HL-60 (cell line): ENCODE results near the gene PDE2A.

Experiments
- DNase-seq, 2 experiments: peaks; one replicate each; pipeline ENCODE4 v3.0.0-alpha.2; 2010 to 2020; ENCODE audit warnings: low read depth in 1 of 2, low spot score in 1 of 2
- H3K27ac ChIP-seq: fragments of 250-450 bp; sonication (Bioruptor Pico); replicated peaks from 2 replicates; pipeline ENCODE4 v1.5.1; 2020; ENCODE audit warnings: mild to moderate bottlenecking, moderate library complexity
- H3K27me3 ChIP-seq: fragments of 250-450 bp; sonication (Bioruptor Pico); 2 replicates; pipeline ENCODE4 v1.5.1; 2021; ENCODE audit warnings: mild to moderate bottlenecking, moderate library complexity; ENCODE audit not compliant: insufficient read depth, poor library complexity, severe bottlenecking
- H3K4me3 ChIP-seq: replicated peaks from 2 replicates; pipeline ENCODE4 v1.5.1; 2011; ENCODE audit warnings: mild to moderate bottlenecking, control low read depth, low read length; ENCODE audit not compliant: insufficient read depth
- CTCF ChIP-seq: IDR thresholded peaks from one replicate; pipeline ENCODE4 v1.5.1; 2011; ENCODE audit warnings: low read length, control low read depth, inconsistent platforms; ENCODE audit not compliant: insufficient read depth
- GABPA ChIP-seq: IDR thresholded peaks from 2 replicates; pipeline ENCODE4 v1.6.1; 2012; ENCODE audit warnings: low read depth
- POLR2AphosphoS5 ChIP-seq: IDR thresholded peaks from 2 replicates; pipeline ENCODE4 v1.6.1; 2012; ENCODE audit warnings: low read depth
- REST ChIP-seq: IDR thresholded peaks from 2 replicates; pipeline ENCODE4 v1.6.1; 2012; ENCODE audit warnings: low read depth; ENCODE audit not compliant: insufficient replicate concordance
- SPI1 ChIP-seq: IDR thresholded peaks from 2 replicates; pipeline ENCODE4 v1.6.1; 2012; ENCODE audit warnings: low read depth, mild to moderate bottlenecking, borderline replicate concordance

The PDE2A gene

GRCh38 chr11:72662036-72662435 is 12.2 kb downstream of the PDE2A start:
- no peak for DNase-seq
- Histone ChIP-seq H3K27me3 (peaks cover 2% of the 10 kb centered on the region), H3K4me3 (no peak overlapping the region), H3K27ac (no peak overlapping the region)
- TF ChIP-seq CTCF = no peak

- H3K27ac ChIP-seq = no peak overlapping the region
- TF ChIP-seq CTCF = no peak
- no peak for TF ChIP-seq SPI1
- no peak for TF ChIP-seq GABPA
- TF ChIP-seq REST = no peak
- TF ChIP-seq POLR2AphosphoS5 = no peak
- DNase-seq = no peak
- H3K4me3 ChIP-seq = no peak overlapping the region
- H3K27me3 ChIP-seq = peaks cover 2% of the 10 kb centered on the region
Observed at GRCh38 chr11:72661486-72661885, 12.7 kb downstream of the PDE2A start.

GRCh38 chr11:72658989-72659640 is 15.1 kb downstream of the PDE2A start:
- no peak for TF ChIP-seq POLR2AphosphoS5
- TF ChIP-seq SPI1 = no peak
- TF ChIP-seq CTCF = no peak
- TF ChIP-seq REST = no peak
- TF ChIP-seq GABPA = no peak
- DNase-seq = no peak
- no peak overlapping the region for H3K4me3 ChIP-seq
- no peak overlapping the region for H3K27ac ChIP-seq
- H3K27me3 ChIP-seq = peaks cover 2% of the 10 kb centered on the region

GRCh38 chr11:72657411-72658100 is 16.7 kb downstream of the PDE2A start:
- TF ChIP-seq SPI1 = no peak
- TF ChIP-seq GABPA = no peak
- TF ChIP-seq POLR2AphosphoS5 = no peak
- no peak for TF ChIP-seq CTCF
- TF ChIP-seq REST = no peak
- no peak for DNase-seq

More at GRCh38 chr11:72657411-72658100, 16.7 kb downstream of the PDE2A start:
- Histone ChIP-seq H3K4me3 (no peak overlapping the region), H3K27ac (no peak overlapping the region), H3K27me3 (peaks cover 2% of the 10 kb centered on the region)
